GM12873 (cell line): ENCODE results near the gene PPCS.

ENCODE experiments used
- CTCF ChIP-seq: IDR thresholded peaks from 2 replicates; pipeline ENCODE4 v1.5.1; 2012; ENCODE audit warnings: low read depth, mild to moderate bottlenecking, moderate library complexity, low read length, control low read depth; ENCODE audit not compliant: insufficient read depth; ENCODE audit errors: missing control alignments

The PPCS gene

DNA sequence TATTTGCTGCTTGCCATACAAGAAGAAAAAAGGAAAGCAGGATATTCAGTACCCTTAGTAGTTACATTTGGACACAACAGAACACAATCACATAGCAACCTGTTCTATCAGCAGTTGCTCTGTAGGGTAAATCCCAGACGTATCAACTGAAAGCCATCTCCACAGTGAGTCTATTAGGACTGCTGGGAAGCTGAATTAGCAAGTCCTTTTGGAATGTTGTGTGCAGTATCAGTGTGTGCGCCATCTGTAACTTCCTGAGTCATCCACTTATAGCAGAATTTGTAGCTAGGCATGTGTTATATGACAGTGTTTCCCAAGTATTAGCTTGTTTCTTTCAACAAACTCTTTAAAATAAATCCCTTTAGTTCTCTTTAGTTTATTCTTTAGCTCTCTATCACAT, 28.0 kb downstream of the PPCS start:
- TF ChIP-seq CTCF: no peak

- no peak for TF ChIP-seq CTCF
Observed at GRCh38 chr1:42490237-42490636, 33.9 kb downstream of the PPCS start.

GRCh38 chr1:42504535-42505128, 48.3 kb downstream of the PPCS start:
- no peak for TF ChIP-seq CTCF

DNA sequence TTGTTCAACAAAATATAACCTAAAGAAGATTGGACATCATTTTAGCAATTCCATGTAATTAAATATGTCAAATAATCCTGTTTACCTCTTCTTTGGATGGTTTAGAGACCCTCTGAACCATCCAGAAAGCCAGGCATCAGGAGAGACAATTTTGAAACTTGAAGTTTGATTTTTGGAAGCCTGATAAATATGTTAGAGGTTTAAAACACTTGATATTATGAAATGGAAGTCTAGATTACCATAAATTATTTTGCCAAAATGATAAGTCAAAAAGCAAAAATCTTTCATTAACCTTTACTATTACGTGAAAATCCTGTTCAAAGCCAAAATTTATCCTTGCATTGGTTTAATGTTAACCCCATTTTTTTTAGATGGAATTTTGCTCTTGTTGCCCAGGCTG, 50.2 kb downstream of the PPCS start:
- no peak for TF ChIP-seq CTCF
